Vagina (tissue), 2 donors: ENCODE measurements around the gene MST1R.

Source experiments
- POLR2A ChIP-seq, 2 donors: fragments of 450-650 bp; IDR thresholded peaks; one replicate each; pipeline ENCODE4 v1.6.1; 2017; ENCODE audit warnings: antibody characterized with exemption in 2 of 2, mild to moderate bottlenecking in 2 of 2, moderate library complexity in 2 of 2
- TF ChIP-seq, protein P1 (sequence below), 3 experiments: fragments of 450-650 bp in 2 of 3; fragments of 200-600 bp in 1 of 3; sonication (generic) in 1 of 3; IDR thresholded peaks; one replicate each; pipeline ENCODE4 v1.5.1; 2017 to 2019; ENCODE audit warnings: antibody characterized with exemption in 3 of 3, mild to moderate bottlenecking in 2 of 3, moderate library complexity in 2 of 3

DNA sequence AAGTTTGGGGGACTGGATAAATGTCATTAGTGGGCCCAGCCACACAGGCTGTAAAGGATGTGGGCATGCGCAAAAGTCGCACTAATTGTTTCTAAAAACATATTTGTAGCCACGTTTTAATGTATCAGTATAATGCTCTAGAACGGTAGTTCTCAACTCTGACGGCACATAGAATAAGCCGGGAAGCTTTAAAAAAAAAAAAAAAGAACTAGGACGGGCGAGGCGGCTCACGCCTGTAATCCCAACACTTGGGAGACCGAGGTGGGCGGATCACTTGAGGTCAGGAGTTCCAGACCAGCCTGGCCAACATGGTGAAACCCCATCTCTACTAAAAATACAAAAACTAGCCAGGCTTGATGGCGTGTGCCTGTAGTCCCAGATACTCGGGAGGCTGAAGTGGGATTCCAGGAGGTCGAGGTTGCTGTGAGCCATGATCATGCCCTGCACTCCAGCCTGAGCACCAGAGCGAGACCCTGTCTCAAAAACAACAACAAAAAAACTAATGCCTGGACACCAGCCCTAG is 26.6 kb upstream of the MST1R start:
- TF ChIP-seq POLR2A (IDR thresholded peaks at IDR 0.05), result no peak
- TF ChIP-seq, protein P1, sequence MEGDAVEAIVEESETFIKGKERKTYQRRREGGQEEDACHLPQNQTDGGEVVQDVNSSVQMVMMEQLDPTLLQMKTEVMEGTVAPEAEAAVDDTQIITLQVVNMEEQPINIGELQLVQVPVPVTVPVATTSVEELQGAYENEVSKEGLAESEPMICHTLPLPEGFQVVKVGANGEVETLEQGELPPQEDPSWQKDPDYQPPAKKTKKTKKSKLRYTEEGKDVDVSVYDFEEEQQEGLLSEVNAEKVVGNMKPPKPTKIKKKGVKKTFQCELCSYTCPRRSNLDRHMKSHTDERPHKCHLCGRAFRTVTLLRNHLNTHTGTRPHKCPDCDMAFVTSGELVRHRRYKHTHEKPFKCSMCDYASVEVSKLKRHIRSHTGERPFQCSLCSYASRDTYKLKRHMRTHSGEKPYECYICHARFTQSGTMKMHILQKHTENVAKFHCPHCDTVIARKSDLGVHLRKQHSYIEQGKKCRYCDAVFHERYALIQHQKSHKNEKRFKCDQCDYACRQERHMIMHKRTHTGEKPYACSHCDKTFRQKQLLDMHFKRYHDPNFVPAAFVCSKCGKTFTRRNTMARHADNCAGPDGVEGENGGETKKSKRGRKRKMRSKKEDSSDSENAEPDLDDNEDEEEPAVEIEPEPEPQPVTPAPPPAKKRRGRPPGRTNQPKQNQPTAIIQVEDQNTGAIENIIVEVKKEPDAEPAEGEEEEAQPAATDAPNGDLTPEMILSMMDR (IDR thresholded peaks at IDR 0.05), result no peak
